ENCODE data around the gene MBD4.

DNA sequence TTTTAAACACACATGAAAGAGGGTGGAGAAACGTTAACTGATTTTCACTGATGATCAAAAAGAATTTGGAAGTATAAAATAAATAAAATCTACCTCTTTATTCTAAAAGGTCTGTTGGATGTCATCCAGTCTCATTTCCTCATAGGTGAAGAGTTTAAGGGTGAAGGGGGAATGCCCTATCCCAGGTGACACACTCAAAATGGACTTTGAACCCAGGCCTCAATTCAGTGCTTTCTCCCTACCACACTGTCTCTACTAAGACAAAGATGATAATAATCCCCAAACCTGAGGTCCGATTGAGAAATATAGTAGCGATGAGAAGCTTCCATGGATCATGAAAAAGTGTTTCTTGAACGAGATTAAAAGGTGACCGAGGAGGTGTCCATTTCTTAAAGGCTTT lies 6.2 kb downstream of the MBD4 start:
- TF ChIP-seq, protein P1, sequence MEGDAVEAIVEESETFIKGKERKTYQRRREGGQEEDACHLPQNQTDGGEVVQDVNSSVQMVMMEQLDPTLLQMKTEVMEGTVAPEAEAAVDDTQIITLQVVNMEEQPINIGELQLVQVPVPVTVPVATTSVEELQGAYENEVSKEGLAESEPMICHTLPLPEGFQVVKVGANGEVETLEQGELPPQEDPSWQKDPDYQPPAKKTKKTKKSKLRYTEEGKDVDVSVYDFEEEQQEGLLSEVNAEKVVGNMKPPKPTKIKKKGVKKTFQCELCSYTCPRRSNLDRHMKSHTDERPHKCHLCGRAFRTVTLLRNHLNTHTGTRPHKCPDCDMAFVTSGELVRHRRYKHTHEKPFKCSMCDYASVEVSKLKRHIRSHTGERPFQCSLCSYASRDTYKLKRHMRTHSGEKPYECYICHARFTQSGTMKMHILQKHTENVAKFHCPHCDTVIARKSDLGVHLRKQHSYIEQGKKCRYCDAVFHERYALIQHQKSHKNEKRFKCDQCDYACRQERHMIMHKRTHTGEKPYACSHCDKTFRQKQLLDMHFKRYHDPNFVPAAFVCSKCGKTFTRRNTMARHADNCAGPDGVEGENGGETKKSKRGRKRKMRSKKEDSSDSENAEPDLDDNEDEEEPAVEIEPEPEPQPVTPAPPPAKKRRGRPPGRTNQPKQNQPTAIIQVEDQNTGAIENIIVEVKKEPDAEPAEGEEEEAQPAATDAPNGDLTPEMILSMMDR (IDR thresholded peaks at IDR 0.05): no peak
- TF ChIP-seq POLR2A (IDR thresholded peaks at IDR 0.05): no peak

Data from prostate gland (tissue), 2 donors.